ENCODE results near the gene ARID4B. TPM values are rescaled to one million over a fixed set of nuclear protein-coding genes. Genes with fewer than 3 reads are reported as not detected.

The ARID4B gene
- total RNA-seq, 4 donors from 2014 or later, result 11.5 to 18.8 (median 16.5) TPM

GRCh38 chr1:235250430-235250829, 77.5 kb downstream of the ARID4B start:
- DNase-seq (no peak), ATAC-seq (no peak)
- peaks cover 0 to 9% of the 10 kb centered on the region in 2 donors for H3K4me1 ChIP-seq
- in situ Hi-C loops (cut with MboI; ENCODE audit: low sequenced_read_pairs in 4 of 4) (loop anchor here in 1 of 4 donors (5.0 kb wide), 1 partner anchor 167 kb away; no protein-coding TSS in a partner anchor), intact Hi-C loops (cut with DNase I; ENCODE audit: low total_unique reads) (loop anchor here (10.0 kb wide), 1 partner anchor 254 kb away; the partner anchor contains the start of gene B3GALNT2)
- H3K9me3 ChIP-seq, result no peaks in the 10 kb centered on the region
- H3K4me3 ChIP-seq, result no peak overlapping the region
- H3K27ac ChIP-seq, result no peak overlapping the region
- no peak for TF ChIP-seq POLR2A (IDR thresholded peaks at IDR 0.05)
- TF ChIP-seq, protein P1, sequence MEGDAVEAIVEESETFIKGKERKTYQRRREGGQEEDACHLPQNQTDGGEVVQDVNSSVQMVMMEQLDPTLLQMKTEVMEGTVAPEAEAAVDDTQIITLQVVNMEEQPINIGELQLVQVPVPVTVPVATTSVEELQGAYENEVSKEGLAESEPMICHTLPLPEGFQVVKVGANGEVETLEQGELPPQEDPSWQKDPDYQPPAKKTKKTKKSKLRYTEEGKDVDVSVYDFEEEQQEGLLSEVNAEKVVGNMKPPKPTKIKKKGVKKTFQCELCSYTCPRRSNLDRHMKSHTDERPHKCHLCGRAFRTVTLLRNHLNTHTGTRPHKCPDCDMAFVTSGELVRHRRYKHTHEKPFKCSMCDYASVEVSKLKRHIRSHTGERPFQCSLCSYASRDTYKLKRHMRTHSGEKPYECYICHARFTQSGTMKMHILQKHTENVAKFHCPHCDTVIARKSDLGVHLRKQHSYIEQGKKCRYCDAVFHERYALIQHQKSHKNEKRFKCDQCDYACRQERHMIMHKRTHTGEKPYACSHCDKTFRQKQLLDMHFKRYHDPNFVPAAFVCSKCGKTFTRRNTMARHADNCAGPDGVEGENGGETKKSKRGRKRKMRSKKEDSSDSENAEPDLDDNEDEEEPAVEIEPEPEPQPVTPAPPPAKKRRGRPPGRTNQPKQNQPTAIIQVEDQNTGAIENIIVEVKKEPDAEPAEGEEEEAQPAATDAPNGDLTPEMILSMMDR (IDR thresholded peaks at IDR 0.05 in 4 of 5, conservative IDR thresholded peaks at IDR 0.05 in 1 of 5), result no peak
- no peaks in the 10 kb centered on the region for H3K27me3 ChIP-seq
- peaks cover 0 to 7% of the 10 kb centered on the region in 2 donors for H3K36me3 ChIP-seq

- no peak for TF ChIP-seq POLR2A (IDR thresholded peaks at IDR 0.05)
- TF ChIP-seq, protein P1 (IDR thresholded peaks at IDR 0.05 in 4 of 5, conservative IDR thresholded peaks at IDR 0.05 in 1 of 5), result no peak
- ATAC-seq, result no peak
- H3K4me1 ChIP-seq, result no peaks in the 10 kb centered on the region
- H3K9me3 ChIP-seq, result no peaks in the 10 kb centered on the region
- no peaks in the 10 kb centered on the region for H3K27me3 ChIP-seq
- in situ Hi-C loops (cut with MboI; ENCODE audit: low sequenced_read_pairs in 4 of 4) (loop anchor here in 1 of 4 donors (5.0 kb wide), 1 partner anchor 171 kb away; no protein-coding TSS in a partner anchor), intact Hi-C loops (cut with DNase I; ENCODE audit: low total_unique reads) (no loop called here)
- no peak overlapping the region for H3K27ac ChIP-seq
- DNase-seq, result no peak
- peaks cover 0 to 14% of the 10 kb centered on the region in 2 donors for H3K36me3 ChIP-seq
- H3K4me3 ChIP-seq, result no peak overlapping the region
Observed at GRCh38 chr1:235246022-235246948, 81.7 kb downstream of the ARID4B start.

GRCh38 chr1:235244974-235245592, 82.9 kb downstream of the ARID4B start:
- DNase-seq, result no peak
- ATAC-seq, result no peak
- H3K36me3 ChIP-seq, result peaks cover 0 to 16% of the 10 kb centered on the region in 2 donors
- no peaks in the 10 kb centered on the region for H3K4me1 ChIP-seq
- TF ChIP-seq, protein P1 (IDR thresholded peaks at IDR 0.05 in 4 of 5, conservative IDR thresholded peaks at IDR 0.05 in 1 of 5), result no peak
- no peak for TF ChIP-seq POLR2A (IDR thresholded peaks at IDR 0.05)
- H3K9me3 ChIP-seq, result no peaks in the 10 kb centered on the region
- no peaks in the 10 kb centered on the region for H3K27me3 ChIP-seq
- in situ Hi-C loops (cut with MboI; ENCODE audit: low sequenced_read_pairs in 4 of 4), result loop anchor here in 1 of 4 donors (5.0 kb wide), 1 partner anchor 172 kb away; no protein-coding TSS in a partner anchor
- no peak overlapping the region for H3K27ac ChIP-seq
- intact Hi-C loops (cut with DNase I; ENCODE audit: low total_unique reads), result no loop called here
- H3K4me3 ChIP-seq, result no peak overlapping the region

- Histone ChIP-seq H3K27ac (no peak overlapping the region), H3K36me3 (peaks cover 0 to 32% of the 10 kb centered on the region in 2 donors), H3K4me1 (no peaks in the 10 kb centered on the region), H3K9me3 (no peaks in the 10 kb centered on the region), H3K4me3 (no peak overlapping the region), H3K27me3 (no peaks in the 10 kb centered on the region)
- in situ Hi-C loops (cut with MboI; ENCODE audit: low sequenced_read_pairs in 4 of 4), result no loop called here
- ATAC-seq, result no peak
- intact Hi-C loops (cut with DNase I; ENCODE audit: low total_unique reads), result no loop called here
- TF ChIP-seq POLR2A (IDR thresholded peaks at IDR 0.05), result no peak
- TF ChIP-seq, protein P1 (IDR thresholded peaks at IDR 0.05 in 4 of 5, conservative IDR thresholded peaks at IDR 0.05 in 1 of 5), result no peak
- no peak for DNase-seq
Observed at GRCh38 chr1:235240960-235241359, 87.0 kb downstream of the ARID4B start.
